ENCODE measurements around the gene CHST15.
A peak's percentile ranks its signal among the peaks of the same experiment; 100 is the strongest.
"Not testable (repeated sequence)": the region's sequence is repeated elsewhere in the genome, so short reads cannot be mapped to it uniquely, and the experiment has no call there.

CHST15 gene

GRCh38 chr10:124124123-124124768 is 30.8 kb upstream of the CHST15 start:
- no peak for DNase-seq (ENCODE audit: low spot score)

GRCh38 chr10:124123156-124123555 is 29.8 kb upstream of the CHST15 start:
- DNase-seq (ENCODE audit: low spot score) = no peak

GRCh38 chr10:124122211-124122610 is 28.8 kb upstream of the CHST15 start:
- DNase-seq (ENCODE audit: low spot score) = no peak

- DNase-seq (ENCODE audit: low spot score) = no peak
Measured at GRCh38 chr10:124120410-124121061, 27.1 kb upstream of the CHST15 start.

GRCh38 chr10:124119946-124120345 is 26.5 kb upstream of the CHST15 start:
- no peak for DNase-seq (ENCODE audit: low spot score)

- DNase-seq (ENCODE audit: low spot score) = no peak
Measured at GRCh38 chr10:124119216-124119615, 25.8 kb upstream of the CHST15 start.

- no peak for DNase-seq (ENCODE audit: low spot score)
Measured at GRCh38 chr10:124117833-124118232, 24.4 kb upstream of the CHST15 start.

GRCh38 chr10:124117511-124117785 is 24.1 kb upstream of the CHST15 start:
- no peak for DNase-seq (ENCODE audit: low spot score)

GRCh38 chr10:124116771-124117510 is 23.5 kb upstream of the CHST15 start:
- DNase-seq (ENCODE audit: low spot score) = no peak

GRCh38 chr10:124114696-124115095 is 21.3 kb upstream of the CHST15 start:
- DNase-seq (ENCODE audit: low spot score) = no peak

GRCh38 chr10:124112891-124113580 is 19.6 kb upstream of the CHST15 start:
- no peak for DNase-seq (ENCODE audit: low spot score)

GRCh38 chr10:124110882-124111281 is 17.5 kb upstream of the CHST15 start:
- no peak for DNase-seq (ENCODE audit: low spot score)

- DNase-seq (ENCODE audit: low spot score) = no peak
Measured at GRCh38 chr10:124109261-124109660, 15.9 kb upstream of the CHST15 start.

GRCh38 chr10:124107072-124107471 is 13.7 kb upstream of the CHST15 start:
- no peak for DNase-seq (ENCODE audit: low spot score)

GRCh38 chr10:124106241-124106879 is 13.0 kb upstream of the CHST15 start:
- peak; percentile 84 for DNase-seq (ENCODE audit: low spot score)

GRCh38 chr10:124105594-124105993 is 12.2 kb upstream of the CHST15 start:
- no peak for DNase-seq (ENCODE audit: low spot score)

- DNase-seq (ENCODE audit: low spot score) = no peak
Measured at GRCh38 chr10:124105045-124105444, 11.6 kb upstream of the CHST15 start.

- no peak for DNase-seq (ENCODE audit: low spot score)
Measured at GRCh38 chr10:124104011-124104627, 10.7 kb upstream of the CHST15 start.

- no peak for DNase-seq (ENCODE audit: low spot score)
Measured at GRCh38 chr10:124101351-124101750, 8.0 kb upstream of the CHST15 start.

- DNase-seq (ENCODE audit: low spot score) = not testable (repeated sequence)
Measured at GRCh38 chr10:124100651-124101050, 7.3 kb upstream of the CHST15 start.

GRCh38 chr10:124100124-124100523 is 6.7 kb upstream of the CHST15 start:
- no peak for DNase-seq (ENCODE audit: low spot score)

GRCh38 chr10:124099604-124100003 is 6.2 kb upstream of the CHST15 start:
- no peak for DNase-seq (ENCODE audit: low spot score)

All from kidney tubule cell (primary cell).